BE2C (cell line): ENCODE measurements around the gene ARHGAP42.

Experiments used
- DNase-seq: peaks from one replicate; pipeline ENCODE4 v3.0.0-alpha.2; 2020
- H3K27me3 ChIP-seq: fragments of 250-450 bp; sonication (Bioruptor Pico); 2 replicates; pipeline ENCODE4 v1.5.1; 2020; ENCODE audit warnings: mild to moderate bottlenecking
- H3K36me3 ChIP-seq: fragments of 250-450 bp; sonication (Bioruptor Pico); 2 replicates; pipeline ENCODE4 v1.5.1; 2020; ENCODE audit warnings: mild to moderate bottlenecking
- H3K4me1 ChIP-seq: fragments of 250-450 bp; sonication (Bioruptor Pico); 2 replicates; pipeline ENCODE4 v1.5.1; 2020
- H3K4me3 ChIP-seq: 2 replicates; pipeline ENCODE4 v1.5.1; 2011; ENCODE audit warnings: low read depth, low read length
- H3K9me3 ChIP-seq: fragments of 250-450 bp; sonication (Bioruptor Pico); 2 replicates; pipeline ENCODE4 v1.5.1; 2020
- TF ChIP-seq, protein P1 (sequence below): IDR thresholded peaks from 2 replicates; pipeline ENCODE4 v1.5.1; 2012; ENCODE audit warnings: mild to moderate bottlenecking, low read depth, low read length

The ARHGAP42 gene

DNA sequence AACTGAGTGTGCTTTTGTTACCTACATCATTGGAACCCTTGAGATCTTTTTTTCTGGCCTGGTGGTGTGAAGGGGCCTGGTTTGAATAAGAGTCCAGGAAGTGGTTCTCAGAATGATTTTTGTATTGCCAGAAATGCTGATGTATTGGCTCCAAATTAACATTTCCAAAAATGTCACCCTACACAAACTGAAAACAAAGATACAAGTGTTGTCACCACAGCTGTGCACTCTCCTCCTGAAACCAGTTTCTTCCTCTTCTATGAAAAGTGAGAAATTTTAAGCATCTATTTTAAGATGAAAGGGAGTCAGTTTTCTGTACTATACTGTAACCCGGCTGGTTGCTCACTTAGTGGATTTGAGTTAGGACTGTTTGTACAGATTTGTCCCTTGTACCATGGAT lies 223.7 kb downstream of the ARHGAP42 start:
- Histone ChIP-seq H3K9me3 (no peaks in the 10 kb centered on the region), H3K4me3 (no peak overlapping the region), H3K27me3 (no peaks in the 10 kb centered on the region), H3K4me1 (no peaks in the 10 kb centered on the region; the same call in 1 of the 2 replicates), H3K36me3 (no peaks in the 10 kb centered on the region; the same call in 1 of the 2 replicates)
- TF ChIP-seq, protein P1, sequence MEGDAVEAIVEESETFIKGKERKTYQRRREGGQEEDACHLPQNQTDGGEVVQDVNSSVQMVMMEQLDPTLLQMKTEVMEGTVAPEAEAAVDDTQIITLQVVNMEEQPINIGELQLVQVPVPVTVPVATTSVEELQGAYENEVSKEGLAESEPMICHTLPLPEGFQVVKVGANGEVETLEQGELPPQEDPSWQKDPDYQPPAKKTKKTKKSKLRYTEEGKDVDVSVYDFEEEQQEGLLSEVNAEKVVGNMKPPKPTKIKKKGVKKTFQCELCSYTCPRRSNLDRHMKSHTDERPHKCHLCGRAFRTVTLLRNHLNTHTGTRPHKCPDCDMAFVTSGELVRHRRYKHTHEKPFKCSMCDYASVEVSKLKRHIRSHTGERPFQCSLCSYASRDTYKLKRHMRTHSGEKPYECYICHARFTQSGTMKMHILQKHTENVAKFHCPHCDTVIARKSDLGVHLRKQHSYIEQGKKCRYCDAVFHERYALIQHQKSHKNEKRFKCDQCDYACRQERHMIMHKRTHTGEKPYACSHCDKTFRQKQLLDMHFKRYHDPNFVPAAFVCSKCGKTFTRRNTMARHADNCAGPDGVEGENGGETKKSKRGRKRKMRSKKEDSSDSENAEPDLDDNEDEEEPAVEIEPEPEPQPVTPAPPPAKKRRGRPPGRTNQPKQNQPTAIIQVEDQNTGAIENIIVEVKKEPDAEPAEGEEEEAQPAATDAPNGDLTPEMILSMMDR = no peak
- no peak for DNase-seq

DNA sequence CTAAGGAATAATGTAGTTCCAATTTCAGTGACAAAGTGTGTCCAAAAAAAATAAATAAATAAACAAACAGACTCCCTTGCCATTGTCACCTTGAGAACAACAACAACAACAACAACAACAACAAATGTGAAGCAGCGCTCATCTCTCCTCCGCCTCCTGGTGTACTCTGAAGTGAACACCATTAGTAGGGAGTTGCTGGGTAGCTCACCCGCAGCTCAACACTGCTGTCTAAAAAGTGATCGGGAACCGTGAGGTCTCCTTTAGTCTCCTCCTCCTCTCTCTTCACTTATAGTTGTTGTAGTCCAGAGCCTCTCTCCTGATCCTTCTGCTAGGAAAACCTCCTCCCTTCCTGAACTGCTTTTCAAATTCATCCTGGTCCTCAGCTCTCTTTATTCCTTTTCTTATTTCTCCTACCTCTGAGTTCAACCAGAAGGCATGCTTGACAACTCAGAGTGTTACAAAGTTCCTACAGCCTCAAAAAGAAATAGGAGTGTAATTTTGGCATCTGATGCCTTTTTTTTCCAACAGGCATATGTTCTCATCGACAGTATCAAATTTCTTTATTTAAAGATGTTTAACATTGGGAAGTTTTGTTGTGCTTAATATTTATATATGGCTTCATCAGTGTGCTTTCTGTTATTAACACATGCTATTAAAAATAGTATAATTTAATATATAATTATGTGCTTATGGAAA lies 227.5 kb downstream of the ARHGAP42 start:
- Histone ChIP-seq H3K9me3 (no peaks in the 10 kb centered on the region), H3K36me3 (no peaks in the 10 kb centered on the region), H3K4me1 (peaks cover 4% of the 10 kb centered on the region), H3K27me3 (no peaks in the 10 kb centered on the region), H3K4me3 (no peak overlapping the region)
- no peak for DNase-seq
- TF ChIP-seq, protein P1 = no peak

DNA sequence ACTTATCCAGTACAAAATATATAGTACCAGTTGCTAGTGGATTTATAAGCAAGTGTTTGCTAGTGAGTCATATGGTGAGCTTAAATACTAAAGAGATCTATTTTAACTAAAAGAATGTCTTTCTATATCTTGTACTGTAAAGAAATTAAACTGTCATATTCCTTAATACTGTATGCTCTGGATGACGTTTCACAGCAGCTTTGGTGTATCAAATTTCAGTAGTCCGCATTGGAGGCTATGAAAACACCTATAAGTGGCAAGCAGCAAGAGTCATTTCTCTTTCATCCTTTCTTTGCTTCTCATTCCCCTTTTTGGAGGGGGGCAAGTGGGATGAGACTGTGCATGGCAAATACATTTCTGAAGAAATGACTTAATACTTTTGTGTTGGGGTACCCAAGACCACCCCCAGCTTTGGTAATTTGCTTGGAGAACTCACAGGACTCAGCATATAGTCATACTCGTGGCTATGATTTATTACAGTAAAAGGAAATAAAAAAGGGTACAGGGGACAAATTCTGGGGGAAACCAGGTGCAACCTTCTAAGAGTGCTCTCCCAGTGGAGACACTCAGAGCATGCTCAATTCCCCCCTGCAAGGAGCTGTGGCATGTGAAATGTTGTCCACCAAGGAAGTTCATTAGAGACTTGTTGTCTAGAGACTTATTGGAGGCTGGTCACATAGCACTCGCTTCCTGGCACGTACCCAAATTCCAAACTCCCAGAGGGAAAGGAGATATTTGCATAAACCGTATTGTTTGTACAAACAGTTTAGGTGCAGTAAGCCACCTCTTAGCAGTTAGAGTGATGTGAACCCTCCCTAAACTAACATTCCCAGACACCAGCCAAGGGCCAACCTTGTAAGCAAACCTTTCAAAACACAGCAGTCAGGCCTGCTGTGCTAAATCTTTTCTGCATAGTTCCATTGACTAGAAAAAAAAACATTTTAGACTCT lies 231.7 kb downstream of the ARHGAP42 start:
- TF ChIP-seq, protein P1 = no peak
- peaks cover 9% of the 10 kb centered on the region for H3K4me1 ChIP-seq
- H3K36me3 ChIP-seq = no peaks in the 10 kb centered on the region
- peak; percentile 18 for DNase-seq
- H3K9me3 ChIP-seq = no peaks in the 10 kb centered on the region
- H3K27me3 ChIP-seq = no peaks in the 10 kb centered on the region
- H3K4me3 ChIP-seq = no peak overlapping the region

DNA sequence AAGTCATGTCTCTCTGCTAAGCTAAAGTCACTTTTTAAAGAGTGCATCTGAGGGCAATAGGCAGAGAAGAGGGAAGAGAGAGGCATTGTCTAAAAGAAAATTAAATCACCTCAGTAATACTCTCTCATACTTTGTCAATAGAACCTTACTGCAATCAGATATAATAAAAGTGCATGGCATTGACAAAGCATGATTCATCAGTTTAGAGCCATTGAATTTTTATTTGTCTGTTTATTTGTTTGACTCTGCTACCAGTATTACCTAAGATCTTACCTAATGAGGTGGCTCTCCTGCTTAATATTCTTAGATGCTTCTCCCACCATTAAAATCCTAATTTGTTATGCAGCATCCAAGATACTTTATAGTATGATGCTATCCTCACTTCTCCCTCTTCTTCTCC lies 233.5 kb downstream of the ARHGAP42 start:
- H3K9me3 ChIP-seq = no peaks in the 10 kb centered on the region
- no peak for DNase-seq
- H3K36me3 ChIP-seq = no peaks in the 10 kb centered on the region
- no peaks in the 10 kb centered on the region for H3K27me3 ChIP-seq
- H3K4me1 ChIP-seq = peaks cover 9% of the 10 kb centered on the region
- TF ChIP-seq, protein P1 = no peak
- no peak overlapping the region for H3K4me3 ChIP-seq

DNA sequence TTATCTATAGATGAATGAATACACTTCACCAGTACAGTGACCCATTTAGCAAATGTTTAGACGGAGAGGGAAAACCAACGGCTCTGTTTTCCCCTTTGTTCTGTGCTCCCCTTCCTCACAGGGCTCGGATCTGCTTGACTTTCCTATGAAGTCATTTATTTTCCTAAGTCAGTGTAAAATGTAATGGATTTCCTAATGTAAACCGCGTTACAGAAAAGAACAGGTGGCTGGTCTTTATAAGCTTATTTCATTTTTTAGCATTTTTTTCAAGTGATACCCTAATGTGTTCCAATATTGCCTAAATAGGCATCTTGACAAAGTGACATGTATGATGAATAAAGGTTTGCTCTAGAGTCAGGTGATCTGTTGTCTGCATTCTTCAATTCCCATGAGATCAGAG lies 235.0 kb downstream of the ARHGAP42 start:
- Histone ChIP-seq H3K36me3 (no peaks in the 10 kb centered on the region), H3K27me3 (no peaks in the 10 kb centered on the region), H3K9me3 (no peaks in the 10 kb centered on the region), H3K4me1 (peaks cover 9% of the 10 kb centered on the region), H3K4me3 (no peak overlapping the region)
- no peak for DNase-seq
- TF ChIP-seq, protein P1 = no peak
